GM06990 (cell line): ENCODE data around the gene MACROH2A2.

Experiments
- DNase-seq: peaks from one replicate; pipeline ENCODE4 v3.0.0-alpha.2; 2011; ENCODE audit not compliant: insufficient read length; ENCODE audit errors: extremely low read depth
- H3K27me3 ChIP-seq: replicated peaks from 2 replicates; pipeline ENCODE4 v1.6.0; 2011; ENCODE audit warnings: low read length; ENCODE audit not compliant: control insufficient read depth, insufficient read depth
- H3K36me3 ChIP-seq: 2 replicates; pipeline ENCODE4 v1.5.1; 2011; ENCODE audit warnings: low read length; ENCODE audit not compliant: control insufficient read depth, insufficient read depth
- H3K4me3 ChIP-seq: replicated peaks from 2 replicates; pipeline ENCODE4 v1.5.1; 2011; ENCODE audit warnings: low read depth, mild to moderate bottlenecking, control low read depth, low read length
- TF ChIP-seq, protein P1 (sequence below): IDR thresholded peaks from 2 replicates; pipeline ENCODE4 v1.5.1; 2011; ENCODE audit warnings: low read length, control low read depth, mild to moderate bottlenecking, inconsistent platforms; ENCODE audit not compliant: insufficient read depth, poor library complexity, severe bottlenecking

Gene MACROH2A2

DNA sequence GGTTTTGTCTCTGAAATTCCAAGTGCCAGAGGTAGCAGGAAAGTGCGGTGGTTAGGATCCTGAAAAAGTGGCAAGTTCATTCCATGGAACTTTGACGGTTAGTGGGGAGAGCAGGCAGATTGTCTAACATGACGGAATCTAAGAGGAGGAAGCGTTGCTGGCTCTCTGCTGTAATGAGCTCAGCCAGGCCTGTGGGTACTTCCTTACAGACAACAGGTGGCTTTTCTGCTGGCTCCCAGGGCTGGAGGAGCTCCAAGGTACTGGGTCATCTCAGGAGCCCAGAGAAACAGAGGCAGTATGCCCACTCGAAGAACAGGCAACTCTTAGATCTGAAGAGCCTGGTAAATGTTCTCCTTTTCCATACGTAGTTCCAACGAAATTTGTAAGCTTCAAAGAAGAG is 83.0 kb downstream of the MACROH2A2 start:
- TF ChIP-seq, protein P1, sequence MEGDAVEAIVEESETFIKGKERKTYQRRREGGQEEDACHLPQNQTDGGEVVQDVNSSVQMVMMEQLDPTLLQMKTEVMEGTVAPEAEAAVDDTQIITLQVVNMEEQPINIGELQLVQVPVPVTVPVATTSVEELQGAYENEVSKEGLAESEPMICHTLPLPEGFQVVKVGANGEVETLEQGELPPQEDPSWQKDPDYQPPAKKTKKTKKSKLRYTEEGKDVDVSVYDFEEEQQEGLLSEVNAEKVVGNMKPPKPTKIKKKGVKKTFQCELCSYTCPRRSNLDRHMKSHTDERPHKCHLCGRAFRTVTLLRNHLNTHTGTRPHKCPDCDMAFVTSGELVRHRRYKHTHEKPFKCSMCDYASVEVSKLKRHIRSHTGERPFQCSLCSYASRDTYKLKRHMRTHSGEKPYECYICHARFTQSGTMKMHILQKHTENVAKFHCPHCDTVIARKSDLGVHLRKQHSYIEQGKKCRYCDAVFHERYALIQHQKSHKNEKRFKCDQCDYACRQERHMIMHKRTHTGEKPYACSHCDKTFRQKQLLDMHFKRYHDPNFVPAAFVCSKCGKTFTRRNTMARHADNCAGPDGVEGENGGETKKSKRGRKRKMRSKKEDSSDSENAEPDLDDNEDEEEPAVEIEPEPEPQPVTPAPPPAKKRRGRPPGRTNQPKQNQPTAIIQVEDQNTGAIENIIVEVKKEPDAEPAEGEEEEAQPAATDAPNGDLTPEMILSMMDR, result no peak
- no peak overlapping the region for H3K4me3 ChIP-seq
- DNase-seq, result no peak
- peaks cover 2% of the 10 kb centered on the region for H3K36me3 ChIP-seq
- no peaks in the 10 kb centered on the region for H3K27me3 ChIP-seq

DNA sequence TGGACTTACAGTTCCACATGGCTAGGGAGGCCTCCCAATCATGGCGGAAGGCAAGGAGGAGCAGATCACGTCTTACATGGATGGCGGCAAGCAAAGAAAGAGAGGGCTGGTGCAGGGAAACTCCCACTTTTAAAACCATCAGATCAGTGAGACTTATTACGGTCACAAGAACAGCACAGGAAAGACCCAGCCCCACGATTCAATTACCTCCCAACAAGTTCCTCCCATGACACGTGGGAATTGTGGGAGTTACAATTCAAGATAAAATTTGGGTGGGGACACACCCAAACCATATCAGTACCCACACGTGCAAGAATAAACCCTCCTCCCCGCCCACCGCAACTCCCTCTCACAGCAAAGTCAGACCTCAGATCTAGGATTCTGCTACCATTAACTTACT is 84.5 kb downstream of the MACROH2A2 start:
- TF ChIP-seq, protein P1, result no peak

DNA sequence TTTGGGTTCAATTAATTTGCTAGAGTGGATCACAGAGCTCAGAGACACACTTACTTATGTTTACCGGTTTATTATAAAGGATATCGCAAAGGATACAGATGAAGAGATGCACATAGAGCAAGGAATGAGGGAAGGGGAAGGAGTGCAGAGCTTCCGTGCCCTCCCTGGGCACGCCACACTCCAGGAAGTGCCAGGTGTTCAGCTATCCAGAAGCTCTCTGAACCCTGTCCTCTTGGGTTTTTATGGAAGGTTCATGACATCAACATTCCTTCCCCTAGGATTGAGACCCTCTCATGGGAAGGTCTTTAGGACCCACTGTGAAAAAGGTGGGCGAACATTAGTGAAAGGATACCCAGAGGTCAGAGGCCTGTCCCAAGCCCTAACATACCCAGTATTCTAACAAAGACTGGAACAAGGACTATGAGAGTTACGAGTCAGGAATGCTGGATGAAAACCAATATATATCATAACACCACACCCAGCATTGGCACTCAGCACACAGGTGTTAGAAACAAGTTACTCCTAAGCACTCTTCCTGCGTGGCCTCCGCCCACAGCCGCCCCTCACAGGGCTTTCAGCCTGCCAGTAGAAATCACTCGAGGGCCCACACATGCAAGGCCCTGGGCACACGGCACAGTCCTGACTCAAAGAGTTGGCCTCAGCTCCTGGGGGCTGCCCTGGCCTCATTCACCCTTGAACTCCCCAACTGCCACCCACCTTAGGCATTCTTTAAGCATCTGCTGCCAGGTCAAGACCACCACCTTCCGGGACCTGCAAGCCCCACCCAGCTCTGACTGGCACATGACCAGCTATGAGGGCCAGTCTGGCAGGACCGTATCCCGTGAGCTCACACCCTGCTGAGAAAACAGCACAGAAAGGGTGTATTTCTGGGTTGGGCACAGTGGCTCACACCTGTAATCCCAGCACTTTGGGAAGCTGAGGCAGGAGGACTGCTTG is 85.6 kb downstream of the MACROH2A2 start:
- Histone ChIP-seq H3K4me3 (no peak overlapping the region), H3K27me3 (no peaks in the 10 kb centered on the region), H3K36me3 (peaks cover 2% of the 10 kb centered on the region)
- no peak for DNase-seq
- TF ChIP-seq, protein P1, result no peak

More for the DNA sequence above, 84.5 kb downstream of the MACROH2A2 start:
- Histone ChIP-seq H3K4me3 (no peak overlapping the region), H3K27me3 (no peaks in the 10 kb centered on the region), H3K36me3 (peaks cover 2% of the 10 kb centered on the region)
- no peak for DNase-seq

DNA sequence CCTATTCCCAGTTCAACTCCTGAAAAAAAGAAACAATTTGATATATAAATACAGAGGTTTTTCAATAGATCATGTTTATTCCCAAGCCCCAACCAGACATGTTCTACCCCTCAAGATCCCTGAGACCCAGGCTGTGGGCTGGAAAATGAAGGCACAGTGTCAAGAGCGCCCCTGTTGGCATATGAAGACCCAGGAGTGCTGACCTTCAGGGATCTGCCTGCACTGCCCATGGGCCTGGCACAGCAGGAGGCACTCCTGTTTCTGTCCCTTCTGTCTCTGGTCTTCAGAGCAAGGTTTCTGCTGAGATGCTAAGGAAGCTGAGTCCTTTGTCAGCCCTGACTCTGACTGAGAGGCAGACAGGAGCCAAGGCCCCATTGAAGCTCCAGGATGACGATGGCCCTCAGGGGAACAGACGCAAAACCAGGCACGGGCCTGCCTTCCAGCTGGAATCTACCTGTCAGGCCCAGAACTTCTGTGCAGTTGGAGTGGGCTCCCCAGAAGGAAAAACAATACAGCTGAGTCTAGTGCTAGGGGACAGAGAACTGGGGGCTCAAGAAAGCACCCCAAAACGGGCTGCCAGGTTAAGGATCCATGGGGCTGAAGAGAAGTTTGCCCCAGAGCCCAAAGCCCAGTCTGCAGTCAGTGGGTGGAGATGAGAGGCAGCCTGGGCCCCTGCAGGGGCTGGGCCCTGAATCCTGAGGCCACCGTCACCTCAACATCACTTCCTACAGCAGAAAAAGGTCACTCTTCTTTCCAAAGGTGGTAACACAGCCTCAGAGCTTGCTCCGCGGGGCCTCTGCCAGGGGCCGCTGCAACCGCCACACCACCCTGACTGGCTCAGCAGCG is 86.7 kb downstream of the MACROH2A2 start:
- TF ChIP-seq, protein P1, result no peak
- no peak overlapping the region for H3K4me3 ChIP-seq
- H3K27me3 ChIP-seq, result no peaks in the 10 kb centered on the region
- no peak for DNase-seq
- H3K36me3 ChIP-seq, result peaks cover 2% of the 10 kb centered on the region

DNA sequence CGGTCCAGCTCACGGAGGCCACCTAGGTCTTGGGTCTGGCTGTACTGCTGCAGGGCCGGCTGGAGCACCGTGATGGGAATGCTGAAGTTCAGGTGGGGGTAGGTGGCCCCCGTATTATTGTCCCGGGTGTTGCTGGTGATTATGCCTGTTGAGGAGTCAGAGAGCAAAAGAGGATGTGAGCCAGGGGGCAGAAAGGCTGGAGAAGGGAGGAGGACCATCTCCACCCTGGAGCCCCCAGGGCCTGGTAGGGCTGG is 87.3 kb downstream of the MACROH2A2 start:
- H3K36me3 ChIP-seq, result peaks cover 2% of the 10 kb centered on the region
- no peak for DNase-seq
- H3K4me3 ChIP-seq, result no peak overlapping the region
- TF ChIP-seq, protein P1, result no peak
- no peaks in the 10 kb centered on the region for H3K27me3 ChIP-seq
